Measurements from ENCODE around the gene ELF5.

DNA sequence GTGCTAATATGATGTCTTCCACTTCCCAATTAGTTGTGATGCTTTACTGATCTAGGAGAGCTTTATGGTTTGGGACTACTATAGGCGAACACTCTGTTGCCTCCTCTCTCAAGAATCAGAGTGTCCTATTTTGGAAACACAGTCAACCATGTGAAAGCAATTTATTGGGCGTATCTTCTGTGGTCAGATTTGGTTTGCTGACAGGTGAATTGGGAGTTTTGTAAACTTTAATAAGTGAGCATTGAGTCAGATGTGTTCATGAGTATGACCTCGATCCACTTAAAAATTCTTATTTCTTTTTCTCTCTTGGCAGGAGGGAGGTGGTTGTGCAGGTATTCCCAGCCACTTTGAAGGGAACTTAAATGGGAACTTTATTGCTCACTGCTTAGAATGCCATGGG is 70.5 kb downstream of the ELF5 start:
- no peak for TF ChIP-seq POLR2AphosphoS5 (IDR thresholded peaks at IDR 0.05; ENCODE audit: insufficient read depth, low read depth, low read length)
- no peak for TF ChIP-seq CTCF (IDR thresholded peaks at IDR 0.05; ENCODE audit: extremely low read depth in 1 of 2, insufficient read depth in 1 of 2, low read depth in 1 of 2, low read length in 2 of 2)
- TF ChIP-seq MYC (IDR thresholded peaks at IDR 0.05; ENCODE audit: low read depth, low read length) = no peak
- TF ChIP-seq POLR2A (IDR thresholded peaks at IDR 0.05; ENCODE audit: low read depth, low read length) = no peak
- no peak for TF ChIP-seq EZH2 (IDR thresholded peaks at IDR 0.05; ENCODE audit: borderline replicate concordance, low read depth, low read length, severe bottlenecking)
- no peak for TF ChIP-seq JUN (IDR thresholded peaks at IDR 0.05; ENCODE audit: borderline replicate concordance, insufficient read depth, insufficient read length, low read depth)
- no peak for TF ChIP-seq MAX (IDR thresholded peaks at IDR 0.05; ENCODE audit: insufficient read depth, insufficient read length)
- TF ChIP-seq GATA2 (IDR thresholded peaks at IDR 0.05; ENCODE audit: insufficient read depth, insufficient read length, low read depth, low read length) = no peak
- no peak for TF ChIP-seq FOS (IDR thresholded peaks at IDR 0.05; ENCODE audit: borderline replicate concordance, insufficient read depth, low read length)

All from endothelial cell of umbilical vein (primary cell).